Neutrophil (primary cell): ENCODE results near the gene LRRK1.

Source experiments
- H3K27ac ChIP-seq: fragments of 200-600 bp; sonication (generic); 2 replicates; pipeline ENCODE4 v1.5.1; 2016; ENCODE audit warnings: mild to moderate bottlenecking, moderate library complexity
- H3K27me3 ChIP-seq: fragments of 200-600 bp; sonication (generic); 2 replicates; pipeline ENCODE4 v1.6.0; 2016; ENCODE audit warnings: mild to moderate bottlenecking
- H3K36me3 ChIP-seq: fragments of 200-600 bp; sonication (generic); 2 replicates; pipeline ENCODE4 v1.5.1; 2017
- H3K4me1 ChIP-seq, 2 experiments: fragments of 200-600 bp in 1 of 2; sonication (generic) in 1 of 2; 1 replicate in 1 of 2; 2 replicates in 1 of 2; pipeline versions ENCODE4 v1.5.1 to v1.6.1; 2013 to 2016; ENCODE audit warnings: low read depth in 1 of 2, low read length in 1 of 2, mild to moderate bottlenecking in 1 of 2, moderate library complexity in 1 of 2; ENCODE audit not compliant: control insufficient read depth in 1 of 2, insufficient read depth in 1 of 2
- H3K4me3 ChIP-seq, 2 experiments: fragments of 200-600 bp in 1 of 2; sonication (generic) in 1 of 2; 1 replicate in 1 of 2; 2 replicates in 1 of 2; pipeline ENCODE4 v1.5.1; 2013 to 2016; ENCODE audit warnings: low read depth in 1 of 2, low read length in 1 of 2, mild to moderate bottlenecking in 1 of 2, moderate library complexity in 1 of 2
- H3K9me3 ChIP-seq: fragments of 200-600 bp; sonication (generic); 2 replicates; pipeline ENCODE4 v1.5.1; 2016
- TF ChIP-seq, protein P1 (sequence below): fragments of 200-600 bp; sonication (generic); IDR thresholded peaks from 2 replicates; pipeline ENCODE4 v1.5.1; 2016; ENCODE audit warnings: antibody characterized with exemption

LRRK1 gene

DNA sequence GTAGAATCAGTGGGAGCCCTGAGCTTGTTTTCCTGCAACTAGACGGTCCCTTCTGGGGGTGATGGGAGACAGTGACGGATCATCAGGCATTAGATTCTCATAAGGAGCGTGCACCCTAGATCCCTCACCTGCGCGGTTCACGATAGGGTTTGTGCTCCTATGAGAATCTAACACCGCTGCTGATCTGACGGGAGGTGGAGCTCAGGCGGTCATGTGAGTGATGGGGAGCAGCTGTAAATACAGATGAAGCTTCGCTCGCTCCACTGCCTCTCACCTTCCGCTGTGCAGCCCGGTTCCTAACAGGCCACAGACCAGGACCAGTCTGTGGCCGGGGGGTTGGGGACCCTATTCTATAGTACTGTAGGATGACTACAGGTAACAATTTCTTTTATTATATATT is 178.0 kb downstream of the LRRK1 start:
- no peaks in the 10 kb centered on the region for H3K4me1 ChIP-seq
- no peak overlapping the region for H3K27ac ChIP-seq
- no peak overlapping the region for H3K4me3 ChIP-seq
- no peaks in the 10 kb centered on the region for H3K9me3 ChIP-seq
- H3K27me3 ChIP-seq, result no peaks in the 10 kb centered on the region
- no peaks in the 10 kb centered on the region for H3K36me3 ChIP-seq
- TF ChIP-seq, protein P1, sequence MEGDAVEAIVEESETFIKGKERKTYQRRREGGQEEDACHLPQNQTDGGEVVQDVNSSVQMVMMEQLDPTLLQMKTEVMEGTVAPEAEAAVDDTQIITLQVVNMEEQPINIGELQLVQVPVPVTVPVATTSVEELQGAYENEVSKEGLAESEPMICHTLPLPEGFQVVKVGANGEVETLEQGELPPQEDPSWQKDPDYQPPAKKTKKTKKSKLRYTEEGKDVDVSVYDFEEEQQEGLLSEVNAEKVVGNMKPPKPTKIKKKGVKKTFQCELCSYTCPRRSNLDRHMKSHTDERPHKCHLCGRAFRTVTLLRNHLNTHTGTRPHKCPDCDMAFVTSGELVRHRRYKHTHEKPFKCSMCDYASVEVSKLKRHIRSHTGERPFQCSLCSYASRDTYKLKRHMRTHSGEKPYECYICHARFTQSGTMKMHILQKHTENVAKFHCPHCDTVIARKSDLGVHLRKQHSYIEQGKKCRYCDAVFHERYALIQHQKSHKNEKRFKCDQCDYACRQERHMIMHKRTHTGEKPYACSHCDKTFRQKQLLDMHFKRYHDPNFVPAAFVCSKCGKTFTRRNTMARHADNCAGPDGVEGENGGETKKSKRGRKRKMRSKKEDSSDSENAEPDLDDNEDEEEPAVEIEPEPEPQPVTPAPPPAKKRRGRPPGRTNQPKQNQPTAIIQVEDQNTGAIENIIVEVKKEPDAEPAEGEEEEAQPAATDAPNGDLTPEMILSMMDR, result no peak

DNA sequence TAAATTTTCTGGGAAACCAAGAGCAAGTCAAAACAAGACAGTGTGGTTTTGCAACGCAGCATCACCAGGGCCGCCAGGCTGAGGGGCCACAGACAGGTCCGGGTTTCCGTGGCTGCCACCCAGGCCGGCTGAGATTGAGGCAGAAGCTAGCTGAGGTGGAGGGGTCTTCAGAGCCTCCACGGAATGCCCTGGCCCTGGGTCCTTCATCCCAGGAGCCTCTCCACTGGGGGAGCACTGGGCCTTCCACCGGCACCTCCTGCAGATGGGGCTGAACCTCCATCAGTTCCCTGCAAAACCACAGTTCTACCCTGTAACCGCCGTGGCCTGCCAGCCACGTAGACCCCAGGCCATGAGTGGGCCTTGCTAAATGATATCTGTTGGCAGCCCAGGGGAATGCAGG is 180.0 kb downstream of the LRRK1 start:
- no peaks in the 10 kb centered on the region for H3K36me3 ChIP-seq
- H3K9me3 ChIP-seq, result no peaks in the 10 kb centered on the region
- no peaks in the 10 kb centered on the region for H3K4me1 ChIP-seq
- no peak overlapping the region for H3K27ac ChIP-seq
- TF ChIP-seq, protein P1, result no peak
- H3K4me3 ChIP-seq, result no peak overlapping the region
- no peaks in the 10 kb centered on the region for H3K27me3 ChIP-seq

DNA sequence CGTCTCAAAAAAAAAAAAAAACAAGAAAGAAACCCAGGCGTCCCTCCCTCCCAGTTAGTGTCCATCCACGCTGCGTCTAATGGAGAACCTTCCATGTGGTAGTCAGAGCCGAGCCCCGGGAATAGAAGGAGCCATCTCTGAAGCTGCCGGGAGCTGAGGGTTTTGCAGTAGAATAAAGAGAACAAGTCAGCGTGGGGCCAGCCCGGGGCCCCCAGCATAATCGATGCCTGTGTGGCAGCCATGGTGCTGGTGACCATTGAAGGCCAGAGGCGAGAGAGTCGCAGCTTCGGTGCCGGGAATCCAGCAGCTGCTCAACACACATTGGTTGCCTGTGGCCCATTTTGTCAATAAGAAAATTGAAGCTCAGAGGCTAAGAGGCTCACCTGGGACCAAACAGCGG is 181.0 kb downstream of the LRRK1 start:
- no peaks in the 10 kb centered on the region for H3K36me3 ChIP-seq
- no peak overlapping the region for H3K4me3 ChIP-seq
- H3K9me3 ChIP-seq, result no peaks in the 10 kb centered on the region
- H3K27ac ChIP-seq, result no peak overlapping the region
- H3K27me3 ChIP-seq, result no peaks in the 10 kb centered on the region
- TF ChIP-seq, protein P1, result no peak
- H3K4me1 ChIP-seq, result no peaks in the 10 kb centered on the region

DNA sequence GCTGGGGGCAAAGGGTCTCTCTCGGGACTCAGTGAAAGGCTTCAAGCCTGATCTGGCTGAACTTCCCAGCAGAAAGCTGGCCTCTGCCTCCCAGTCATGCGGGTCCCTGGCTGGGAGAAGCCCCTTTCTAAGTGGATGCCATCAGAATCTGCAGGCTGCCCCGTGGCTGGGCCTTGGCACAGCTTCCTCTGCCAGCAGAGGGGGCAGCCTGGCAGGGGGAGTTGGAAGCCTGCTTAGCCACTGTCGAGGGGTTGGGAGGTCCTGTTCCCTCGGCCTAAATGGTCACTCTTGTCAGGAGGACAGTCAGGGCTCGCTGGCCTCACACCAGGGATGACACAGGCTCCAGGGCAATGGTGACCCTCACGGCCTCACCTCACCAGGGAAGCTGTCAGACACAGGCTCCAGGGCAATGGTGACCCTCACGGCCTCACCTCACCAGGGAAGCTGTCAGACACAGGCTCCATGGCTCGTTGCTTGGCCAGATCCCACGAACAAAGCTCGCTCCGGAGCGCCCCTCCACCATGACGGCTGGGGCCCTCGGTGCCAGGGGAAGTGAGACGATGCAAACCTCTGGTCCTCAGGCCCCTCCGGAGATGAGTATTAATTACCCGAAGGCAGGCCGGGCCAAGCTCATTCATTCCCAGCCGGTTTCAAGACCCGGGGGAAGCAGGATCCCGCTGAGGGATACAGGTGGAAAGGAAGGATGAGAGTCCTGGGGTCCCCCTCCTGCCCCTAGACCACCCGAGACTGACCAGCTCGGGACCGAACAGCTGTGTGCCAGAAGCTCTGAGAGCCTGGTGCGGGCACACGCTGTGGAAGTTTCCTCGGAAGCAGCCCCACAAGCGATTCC is 181.7 kb downstream of the LRRK1 start:
- Histone ChIP-seq H3K4me1 (no peaks in the 10 kb centered on the region), H3K4me3 (no peak overlapping the region), H3K27ac (no peak overlapping the region), H3K9me3 (no peaks in the 10 kb centered on the region), H3K27me3 (no peaks in the 10 kb centered on the region), H3K36me3 (no peaks in the 10 kb centered on the region)
- TF ChIP-seq, protein P1, result no peak

DNA sequence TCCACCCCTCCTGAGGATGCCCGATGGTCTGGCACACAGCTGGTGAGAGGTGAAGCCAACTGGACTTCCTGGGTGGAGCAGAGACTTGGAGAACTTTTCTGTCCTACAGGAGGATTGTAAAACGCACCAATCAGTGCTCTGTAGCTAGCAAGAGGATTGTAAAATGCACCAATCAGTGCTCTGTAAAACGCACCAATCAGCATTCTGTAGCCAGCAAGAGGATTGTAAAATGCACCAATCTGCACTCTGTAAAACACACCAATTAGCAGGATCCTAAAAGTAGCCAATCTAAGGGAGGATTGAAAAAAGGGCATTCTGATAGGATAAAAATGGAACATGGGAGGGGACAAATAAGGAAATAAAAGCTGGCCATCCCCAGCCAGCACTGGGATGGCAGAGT is 182.5 kb downstream of the LRRK1 start:
- H3K27ac ChIP-seq, result no peak overlapping the region
- no peaks in the 10 kb centered on the region for H3K27me3 ChIP-seq
- TF ChIP-seq, protein P1, result no peak

More for the DNA sequence above, 182.5 kb downstream of the LRRK1 start:
- Histone ChIP-seq H3K4me1 (no peaks in the 10 kb centered on the region), H3K4me3 (no peak overlapping the region), H3K9me3 (no peaks in the 10 kb centered on the region), H3K36me3 (no peaks in the 10 kb centered on the region)
